ENCODE data around the gene NEUROG2.
A peak's percentile ranks its signal among the peaks of the same experiment; 100 is the strongest.
"Not testable (repeated sequence)": the region's sequence is repeated elsewhere in the genome, so short reads cannot be mapped to it uniquely, and the experiment has no call there.

The NEUROG2 gene

GRCh38 chr4:112516066-112516470, at the start of gene NEUROG2:
TSS of gene NEUROG2 (minus strand) at chr4:112516180. CDS start at chr4:112515475, 705 bp downstream.
- no peak for DNase-seq (ENCODE audit: low read depth)

DNA sequence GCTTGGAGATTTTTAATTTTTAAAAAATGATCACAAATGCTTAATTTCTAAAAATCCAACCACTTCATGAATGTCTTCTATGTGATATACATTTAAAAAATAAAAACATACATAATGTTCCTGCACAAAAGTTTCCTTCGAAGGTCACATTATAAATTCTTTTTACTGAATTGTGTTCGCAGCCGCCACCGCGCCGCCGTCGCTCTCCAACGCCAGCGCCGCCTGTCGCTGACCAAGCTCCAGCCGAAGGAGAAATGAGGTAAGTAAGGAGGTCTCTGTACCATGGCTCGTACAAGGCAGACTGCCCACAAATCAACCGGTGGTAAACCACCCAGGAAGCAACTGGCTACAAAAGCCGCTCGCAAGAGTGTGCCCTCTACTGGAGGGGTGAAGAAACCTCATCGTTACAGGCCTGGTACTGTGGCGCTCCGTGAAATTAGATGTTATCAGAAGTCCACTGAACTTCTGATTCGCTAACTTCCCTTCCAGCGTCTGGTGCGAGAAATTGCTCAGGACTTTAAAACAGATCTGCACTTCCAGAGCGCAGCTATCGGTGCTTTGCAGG, 48.8 kb upstream of the NEUROG2 start:
- DNase-seq (ENCODE audit: low read depth): no peak

- DNase-seq (ENCODE audit: low read depth): no peak
These were observed 47.6 kb upstream of the NEUROG2 start for GRCh38 chr4:112563431-112564200.

DNA sequence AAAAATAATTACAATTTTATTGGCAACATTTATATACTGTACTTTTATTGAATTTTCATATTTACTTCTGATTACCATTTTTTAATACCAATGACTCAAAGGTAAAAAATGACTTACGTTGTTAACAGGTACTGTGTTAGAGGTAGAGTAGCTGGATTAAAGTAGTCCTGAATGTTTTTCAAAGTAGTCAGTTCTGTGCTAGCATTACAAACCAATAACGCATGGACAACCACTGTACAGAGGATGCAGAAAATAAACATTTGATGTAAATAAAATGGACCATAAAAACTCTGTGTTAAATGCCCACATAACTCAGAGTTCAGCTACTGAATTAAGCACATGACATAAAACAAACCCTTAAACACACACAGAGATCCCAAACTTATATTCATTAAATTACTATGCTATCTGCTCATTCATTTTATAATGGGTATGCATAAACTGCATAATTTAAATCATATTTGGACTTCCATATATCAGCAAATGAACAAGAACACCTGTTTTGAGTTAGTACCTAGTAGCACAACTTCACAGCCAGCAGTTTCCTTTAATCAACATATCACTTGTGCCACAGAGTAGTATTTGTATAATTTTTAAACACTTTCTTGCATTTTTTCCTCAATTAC, 46.4 kb upstream of the NEUROG2 start:
- no peak for DNase-seq (ENCODE audit: low read depth)

DNA sequence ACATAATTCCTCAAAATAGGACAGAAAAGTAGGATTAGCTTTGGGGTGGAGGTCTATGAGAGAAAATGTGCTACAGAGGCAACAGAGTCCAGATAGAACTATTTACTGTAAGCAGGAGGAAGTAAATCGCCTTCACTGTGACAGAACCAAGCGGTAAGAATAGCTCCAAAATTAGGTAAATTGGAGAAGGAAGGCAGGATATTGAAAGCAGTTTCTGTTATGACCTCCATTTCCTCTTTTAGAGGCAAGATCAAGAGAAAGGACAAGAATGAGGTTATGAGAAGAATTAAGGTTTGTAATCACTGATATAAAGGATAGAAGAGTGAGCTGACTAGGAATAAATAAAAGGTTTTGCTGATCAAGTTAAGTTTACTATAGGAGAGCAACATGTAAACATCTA, 44.1 kb upstream of the NEUROG2 start:
- no peak for DNase-seq (ENCODE audit: low read depth)

DNA sequence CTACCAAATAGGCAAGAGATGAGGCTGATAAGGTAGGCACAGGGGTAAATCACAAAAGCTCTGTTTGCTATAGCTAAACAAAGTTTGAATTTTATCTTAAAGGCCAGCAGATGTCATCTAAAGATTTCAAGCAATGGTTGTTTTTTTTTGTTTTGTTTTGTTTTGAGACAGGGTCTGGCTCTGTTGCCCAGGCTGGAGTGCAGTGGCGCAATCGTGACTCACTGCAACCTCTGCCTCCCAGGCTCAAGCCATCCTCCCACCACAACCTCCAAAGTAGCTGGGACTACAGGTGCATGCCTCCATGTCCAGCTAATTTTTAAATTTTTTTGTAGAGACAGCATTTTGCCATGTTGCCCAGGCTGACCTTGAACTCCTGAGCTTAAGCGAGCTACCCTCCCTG, 43.1 kb upstream of the NEUROG2 start:
- DNase-seq (ENCODE audit: low read depth): no peak

DNA sequence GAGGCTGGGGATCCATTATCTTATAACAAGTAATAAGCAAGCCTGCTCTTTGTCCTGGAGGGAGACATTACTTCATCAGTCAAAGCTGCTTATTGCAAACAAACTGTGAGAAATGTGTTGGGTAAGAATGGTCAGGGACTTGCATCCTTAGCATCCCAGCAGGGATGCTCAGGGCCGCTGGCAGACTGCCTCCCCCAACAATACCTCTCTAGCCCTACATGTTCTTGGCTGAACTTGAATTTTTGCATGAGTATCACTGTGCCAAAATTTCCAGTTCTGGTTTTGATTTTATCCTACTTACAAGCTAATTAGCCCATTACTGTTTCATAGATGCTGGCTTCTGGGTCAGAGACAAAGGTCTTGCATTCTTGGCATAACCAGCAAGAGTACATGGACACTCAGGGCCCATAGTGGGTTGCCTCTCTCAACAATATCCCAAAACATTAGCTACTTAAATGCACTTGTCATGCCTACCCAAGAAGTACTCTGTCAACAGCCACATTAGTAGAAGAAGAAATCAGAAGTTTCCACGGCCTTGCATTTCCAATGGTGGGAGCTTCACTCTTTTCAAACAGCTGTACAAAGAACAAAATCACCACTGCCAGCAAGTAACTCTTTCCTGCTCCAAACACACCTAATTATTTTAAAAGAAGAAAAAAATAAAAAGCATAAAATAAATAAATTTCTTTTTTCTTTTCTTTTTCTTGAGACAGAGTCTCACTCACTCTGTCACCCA, 41.9 kb upstream of the NEUROG2 start:
- DNase-seq (ENCODE audit: low read depth): no peak

- not testable (repeated sequence) for DNase-seq (ENCODE audit: low read depth)
These were observed 38.3 kb upstream of the NEUROG2 start for GRCh38 chr4:112554271-112554670.

DNA sequence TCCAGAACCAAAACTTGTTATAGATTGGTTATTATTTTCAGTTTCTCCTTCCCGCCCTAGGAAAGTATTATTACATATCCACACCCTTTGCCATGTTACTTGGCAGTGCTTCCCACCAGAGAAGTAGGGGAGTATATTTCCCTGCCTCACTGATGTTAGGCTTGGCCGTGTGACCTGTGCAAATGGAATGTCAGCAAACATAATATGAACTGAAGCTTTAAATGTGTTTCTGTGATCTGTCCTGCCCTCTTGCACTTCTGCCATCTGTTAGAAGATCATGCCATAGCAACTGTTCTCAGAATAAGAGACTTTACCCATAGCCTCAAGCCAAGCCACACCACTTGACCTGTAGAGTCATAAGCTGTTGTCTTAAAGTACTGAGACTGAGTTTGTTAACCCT, 36.7 kb upstream of the NEUROG2 start:
- DNase-seq (ENCODE audit: low read depth): peak; percentile 50

DNA sequence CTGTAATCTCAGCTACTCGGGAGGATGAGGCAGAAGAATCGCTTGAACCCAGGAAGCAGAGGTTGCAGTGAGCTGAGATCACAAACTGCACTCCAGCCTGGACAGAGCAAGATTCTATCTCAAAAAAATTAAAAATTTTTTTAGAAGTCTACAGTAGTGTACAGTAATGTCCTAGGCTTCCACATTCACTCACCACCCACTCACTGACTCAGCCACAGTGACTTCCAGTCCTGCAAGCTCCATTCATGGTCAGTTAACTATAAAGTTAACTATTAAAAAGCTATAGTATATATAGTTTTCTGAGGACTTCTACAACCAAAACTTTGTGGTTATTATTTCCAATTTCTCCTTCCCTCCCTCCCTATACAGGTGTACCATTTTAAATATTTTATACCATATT, 34.7 kb upstream of the NEUROG2 start:
- DNase-seq (ENCODE audit: low read depth): peak; percentile 56

DNA sequence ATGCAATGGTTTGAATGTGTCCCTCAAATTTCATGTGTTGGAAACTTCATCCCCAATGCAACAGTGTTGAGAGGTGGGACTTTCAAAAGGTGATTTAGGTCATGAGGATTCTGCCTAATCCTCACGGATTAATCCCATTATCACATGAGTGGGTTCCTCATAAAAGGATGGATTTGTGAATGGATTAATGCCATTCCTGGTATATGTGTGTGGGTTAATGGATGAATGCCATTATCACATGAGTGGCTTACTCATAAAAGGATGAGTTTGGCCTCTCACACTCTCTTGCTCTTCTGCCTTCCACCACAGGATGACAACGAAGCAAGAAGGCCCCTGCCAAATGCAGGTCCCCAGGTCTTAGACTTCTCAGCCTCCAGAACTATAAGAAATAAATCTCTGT, 30.5 kb upstream of the NEUROG2 start:
- DNase-seq (ENCODE audit: low read depth): no peak

DNA sequence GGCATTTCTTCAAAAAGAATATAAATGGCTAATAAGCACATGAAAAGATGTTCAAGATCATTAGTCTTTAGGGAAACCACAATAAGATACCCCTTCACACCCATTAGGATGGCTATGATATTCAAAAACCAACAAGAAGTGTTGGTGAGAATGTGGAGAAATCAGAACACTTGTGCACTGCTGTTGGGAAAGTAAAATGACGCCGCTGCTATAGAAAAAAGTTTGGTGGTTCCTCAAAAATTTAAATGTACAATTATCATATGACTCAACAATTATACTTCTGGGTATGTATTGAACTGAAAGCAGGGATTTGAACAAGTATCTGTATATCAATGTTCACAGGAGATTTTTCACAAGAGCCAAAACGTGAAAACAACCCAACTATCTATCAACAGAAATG, 29.4 kb upstream of the NEUROG2 start:
- DNase-seq (ENCODE audit: low read depth): no peak

- DNase-seq (ENCODE audit: low read depth): no peak
These were observed 24.7 kb upstream of the NEUROG2 start for GRCh38 chr4:112540695-112541094.

DNA sequence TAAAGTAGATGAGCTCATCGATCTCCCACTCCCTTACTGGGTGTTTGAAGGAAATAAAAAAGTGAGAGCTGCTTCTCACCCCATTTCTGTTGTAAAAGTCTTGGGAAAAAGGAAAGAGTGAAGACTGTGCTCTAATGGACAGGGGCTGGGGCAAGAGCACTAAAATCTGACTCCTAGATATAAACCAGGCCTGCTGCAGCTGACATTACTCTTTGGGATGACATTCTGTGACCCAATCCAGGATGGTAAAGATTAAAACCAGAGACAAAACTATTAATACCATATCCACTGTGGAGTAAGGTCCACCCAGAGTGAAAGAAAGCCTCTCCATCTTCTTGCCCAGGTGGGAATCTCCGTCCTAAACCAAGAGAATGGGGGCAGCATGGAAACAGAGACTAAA, 20.1 kb upstream of the NEUROG2 start:
- no peak for DNase-seq (ENCODE audit: low read depth)

GRCh38 chr4:112532267-112532666, 16.3 kb upstream of the NEUROG2 start:
- no peak for DNase-seq (ENCODE audit: low read depth)

DNA sequence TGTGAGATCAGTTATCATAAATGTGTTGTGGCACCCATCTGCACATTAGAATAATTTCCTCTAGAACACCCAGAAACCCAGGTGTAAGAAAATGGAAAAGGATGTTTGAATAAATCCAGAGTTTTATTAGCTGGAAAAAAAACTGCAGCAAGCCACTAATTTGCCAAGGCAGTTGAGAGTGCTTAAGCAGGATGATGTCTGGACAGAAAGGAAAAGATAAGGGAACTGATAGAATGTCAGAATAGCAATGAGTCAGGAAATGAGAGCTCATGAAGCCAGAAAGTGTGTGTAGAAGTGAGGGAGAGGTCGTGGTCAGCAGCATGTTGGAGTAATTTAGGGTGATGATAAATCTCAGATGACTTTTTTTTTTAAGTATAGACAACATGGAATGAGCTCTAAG, 15.2 kb upstream of the NEUROG2 start:
- no peak for DNase-seq (ENCODE audit: low read depth)

DNA sequence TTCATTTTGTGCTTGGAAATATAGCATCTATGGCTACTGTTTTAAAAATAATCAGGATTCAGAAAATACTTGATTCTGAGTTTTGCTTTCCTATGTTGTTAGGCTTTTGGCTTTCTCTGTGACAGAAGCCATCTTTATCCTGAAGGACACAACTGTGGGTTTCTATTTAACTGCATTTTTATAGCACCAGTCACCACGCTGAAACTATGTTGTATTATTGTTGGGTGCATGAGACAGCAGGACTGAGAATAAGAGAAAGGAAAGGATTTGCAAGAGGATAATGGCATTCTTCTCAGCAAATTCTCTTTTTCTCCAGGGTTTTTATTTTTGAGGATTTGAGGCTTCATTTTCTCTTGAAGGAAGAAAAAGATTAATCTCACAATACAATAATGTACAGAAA, 10.1 kb upstream of the NEUROG2 start:
- peak; percentile 26 for DNase-seq (ENCODE audit: low read depth)

- no peak for DNase-seq (ENCODE audit: low read depth)
These were observed 8.0 kb upstream of the NEUROG2 start for GRCh38 chr4:112523764-112524505.

- no peak for DNase-seq (ENCODE audit: low read depth)
These were observed 7.2 kb upstream of the NEUROG2 start for GRCh38 chr4:112523008-112523721.

- DNase-seq (ENCODE audit: low read depth): not testable (repeated sequence)
These were observed 6.5 kb upstream of the NEUROG2 start for GRCh38 chr4:112522431-112522830.

Measured in stromal cell of bone marrow (primary cell).